Colonic mucosa (tissue), 4 donors: Measurements from ENCODE around the gene UBE2V1. TPM values are rescaled to one million over a fixed set of nuclear protein-coding genes. Genes with fewer than 3 reads are reported as not detected.

Experiments
- DNase-seq: peaks from one replicate; pipeline ENCODE4 v3.0.0-alpha.2; 2020
- H3K27ac ChIP-seq: fragments of 200-600 bp; one replicate; pipeline ENCODE4 v1.8.0; 2021
- H3K27me3 ChIP-seq: fragments of 200-600 bp; one replicate; pipeline ENCODE4 v1.8.0; 2021
- H3K36me3 ChIP-seq: fragments of 200-600 bp; one replicate; pipeline ENCODE4 v1.8.0; 2021
- H3K4me1 ChIP-seq: fragments of 200-600 bp; one replicate; pipeline ENCODE4 v1.8.0; 2021; ENCODE audit warnings: mild to moderate bottlenecking
- H3K4me3 ChIP-seq: fragments of 200-600 bp; one replicate; pipeline ENCODE4 v1.8.0; 2021
- H3K9ac ChIP-seq, 2 donors: one replicate each; pipeline ENCODE4 v1.7.0; 2013; ENCODE audit warnings: control low read depth in 2 of 2, low read depth in 2 of 2, low read length in 2 of 2
- H3K9me3 ChIP-seq: fragments of 200-600 bp; one replicate; pipeline ENCODE4 v1.8.0; 2021
- intact Hi-C: fragments of 100-400 bp; cut with DNase I; formaldehyde crosslinking; loops from one replicate; pipeline ENCODE4 v1.14.1; 2022
- total RNA-seq, 2 donors: library from RNA; stranded (reverse); fragmentation: NEBNext Ultra II Directional in 1 of 2; extraction: Animal tissue kit (Norgen Biotek cat#: 25700) in 1 of 2; gene quantifications; one replicate each; pipeline ENCODE4 v1.2.1, GENCODE V29; 2021
- TF ChIP-seq, protein P1 (sequence below): fragments of 200-600 bp; IDR thresholded peaks from one replicate; pipeline ENCODE4 v1.8.0; 2022; ENCODE audit warnings: antibody characterized with exemption, mild to moderate bottlenecking
- donor health status: healthy.
- donor health status: DM: no; HTN: no; CAD: no.
- donor health status: DM: no; HTN: no; CAD: no.

Gene UBE2V1
- total RNA-seq, 2 donors from 2014 or later = 77.1 to 83.5 TPM

DNA sequence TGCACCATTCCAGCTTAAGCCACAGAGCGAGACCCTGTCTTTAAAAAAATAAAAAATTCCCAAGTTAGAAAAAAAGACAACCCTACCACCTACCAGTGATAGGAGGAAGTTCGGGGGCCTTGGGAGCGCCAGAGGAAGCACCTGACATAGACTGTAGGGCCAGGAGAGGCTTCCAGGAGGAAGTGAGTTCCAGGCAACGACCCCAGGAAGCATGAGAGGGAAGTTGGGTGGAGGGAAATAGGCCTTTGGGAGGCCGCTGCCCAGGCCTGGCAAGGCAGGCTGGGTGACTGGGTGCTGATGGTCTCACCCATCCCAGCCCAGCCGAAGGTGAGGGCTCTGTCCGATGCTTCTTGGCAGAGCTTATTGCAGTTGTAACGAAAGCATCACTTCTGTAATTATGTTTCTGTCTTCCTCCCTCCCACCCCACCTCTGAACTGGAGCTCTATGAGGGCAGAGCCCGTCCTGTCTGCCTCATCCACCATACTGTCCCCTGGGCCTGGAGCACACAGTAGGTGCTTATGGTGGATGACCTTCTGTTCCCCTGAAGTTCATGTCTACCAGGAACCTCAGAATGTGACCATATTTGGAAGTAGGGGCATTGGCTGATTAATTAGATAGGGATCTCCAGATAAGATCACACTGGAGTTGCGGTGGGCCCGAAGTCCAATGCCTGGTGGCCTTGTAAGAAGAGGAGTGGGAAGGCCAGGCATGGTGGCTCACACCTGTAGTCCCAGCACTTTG is 54.1 kb downstream of the UBE2V1 start:
- Histone ChIP-seq H3K36me3 (no peaks in the 10 kb centered on the region), H3K27me3 (no peaks in the 10 kb centered on the region), H3K4me1 (no peaks in the 10 kb centered on the region), H3K9me3 (no peaks in the 10 kb centered on the region), H3K9ac (no peak overlapping the region), H3K4me3 (no peak overlapping the region), H3K27ac (no peak overlapping the region)
- DNase-seq = no peak
- TF ChIP-seq, protein P1, sequence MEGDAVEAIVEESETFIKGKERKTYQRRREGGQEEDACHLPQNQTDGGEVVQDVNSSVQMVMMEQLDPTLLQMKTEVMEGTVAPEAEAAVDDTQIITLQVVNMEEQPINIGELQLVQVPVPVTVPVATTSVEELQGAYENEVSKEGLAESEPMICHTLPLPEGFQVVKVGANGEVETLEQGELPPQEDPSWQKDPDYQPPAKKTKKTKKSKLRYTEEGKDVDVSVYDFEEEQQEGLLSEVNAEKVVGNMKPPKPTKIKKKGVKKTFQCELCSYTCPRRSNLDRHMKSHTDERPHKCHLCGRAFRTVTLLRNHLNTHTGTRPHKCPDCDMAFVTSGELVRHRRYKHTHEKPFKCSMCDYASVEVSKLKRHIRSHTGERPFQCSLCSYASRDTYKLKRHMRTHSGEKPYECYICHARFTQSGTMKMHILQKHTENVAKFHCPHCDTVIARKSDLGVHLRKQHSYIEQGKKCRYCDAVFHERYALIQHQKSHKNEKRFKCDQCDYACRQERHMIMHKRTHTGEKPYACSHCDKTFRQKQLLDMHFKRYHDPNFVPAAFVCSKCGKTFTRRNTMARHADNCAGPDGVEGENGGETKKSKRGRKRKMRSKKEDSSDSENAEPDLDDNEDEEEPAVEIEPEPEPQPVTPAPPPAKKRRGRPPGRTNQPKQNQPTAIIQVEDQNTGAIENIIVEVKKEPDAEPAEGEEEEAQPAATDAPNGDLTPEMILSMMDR = no peak
- intact Hi-C loops = no loop called here

DNA sequence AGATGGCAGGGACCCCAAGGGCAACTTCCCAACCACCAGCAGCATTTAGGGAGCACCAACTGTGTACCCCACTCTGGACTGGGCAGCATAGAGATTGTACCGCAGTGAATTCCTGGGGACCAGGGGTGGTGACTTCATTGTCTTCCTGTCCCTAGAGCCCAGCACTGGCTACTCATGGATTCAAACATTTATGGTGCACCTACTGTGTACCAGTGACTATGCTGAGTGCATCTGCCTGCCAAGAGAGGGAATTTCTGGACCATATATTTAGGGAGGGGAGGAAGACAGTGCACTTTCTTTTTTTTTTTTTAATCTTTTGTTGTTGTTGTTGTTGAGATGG is 55.3 kb downstream of the UBE2V1 start:
- no peaks in the 10 kb centered on the region for H3K36me3 ChIP-seq
- TF ChIP-seq, protein P1 = no peak
- DNase-seq = no peak

DNA sequence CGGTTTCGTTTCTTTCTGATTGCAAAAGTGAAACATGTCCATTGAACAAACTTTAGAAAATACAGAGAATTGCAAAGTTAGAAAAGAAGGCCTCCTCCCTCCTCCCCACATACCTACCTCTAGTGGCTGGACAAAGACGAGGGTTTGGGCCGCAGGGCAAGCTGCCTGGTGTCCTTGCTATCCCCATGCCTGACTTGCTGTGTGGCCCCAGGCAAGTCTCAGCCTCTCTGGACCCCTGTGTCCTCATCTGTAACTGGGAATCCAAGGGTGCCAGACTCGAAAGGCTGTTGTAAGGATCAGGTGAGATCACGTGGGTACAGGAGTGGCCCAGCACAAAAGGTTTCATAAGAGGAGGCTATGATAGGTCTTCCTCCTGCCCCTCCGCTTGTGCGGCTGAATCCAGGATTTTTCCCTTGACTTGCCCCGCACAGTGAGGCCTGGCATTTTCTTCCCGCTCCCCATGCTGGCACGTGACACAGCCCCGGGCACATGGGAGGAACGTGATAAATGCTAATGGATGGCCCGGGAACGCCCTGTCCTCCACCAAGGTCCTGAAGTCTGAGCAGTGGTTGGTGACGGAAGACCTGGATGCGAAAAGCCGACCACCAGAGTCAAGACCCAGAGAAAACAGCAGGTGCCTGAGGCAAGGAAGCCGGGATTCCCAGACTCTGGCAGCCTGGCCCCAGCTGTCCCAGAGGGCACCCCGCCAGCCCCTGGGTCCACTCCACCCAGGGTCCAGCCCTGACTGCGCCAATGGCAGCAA is 55.8 kb downstream of the UBE2V1 start:
- Histone ChIP-seq H3K9ac (no peak overlapping the region), H3K27me3 (no peaks in the 10 kb centered on the region), H3K4me3 (no peak overlapping the region), H3K36me3 (no peaks in the 10 kb centered on the region), H3K27ac (no peak overlapping the region), H3K4me1 (no peaks in the 10 kb centered on the region), H3K9me3 (no peaks in the 10 kb centered on the region)
- DNase-seq = no peak
- TF ChIP-seq, protein P1 = no peak
- intact Hi-C loops = no loop called here

More for the DNA sequence above, 55.3 kb downstream of the UBE2V1 start:
- no peaks in the 10 kb centered on the region for H3K4me1 ChIP-seq
- no peaks in the 10 kb centered on the region for H3K27me3 ChIP-seq
- no peak overlapping the region for H3K9ac ChIP-seq
- intact Hi-C loops = no loop called here
- no peaks in the 10 kb centered on the region for H3K9me3 ChIP-seq
- H3K4me3 ChIP-seq = no peak overlapping the region
- H3K27ac ChIP-seq = no peak overlapping the region

DNA sequence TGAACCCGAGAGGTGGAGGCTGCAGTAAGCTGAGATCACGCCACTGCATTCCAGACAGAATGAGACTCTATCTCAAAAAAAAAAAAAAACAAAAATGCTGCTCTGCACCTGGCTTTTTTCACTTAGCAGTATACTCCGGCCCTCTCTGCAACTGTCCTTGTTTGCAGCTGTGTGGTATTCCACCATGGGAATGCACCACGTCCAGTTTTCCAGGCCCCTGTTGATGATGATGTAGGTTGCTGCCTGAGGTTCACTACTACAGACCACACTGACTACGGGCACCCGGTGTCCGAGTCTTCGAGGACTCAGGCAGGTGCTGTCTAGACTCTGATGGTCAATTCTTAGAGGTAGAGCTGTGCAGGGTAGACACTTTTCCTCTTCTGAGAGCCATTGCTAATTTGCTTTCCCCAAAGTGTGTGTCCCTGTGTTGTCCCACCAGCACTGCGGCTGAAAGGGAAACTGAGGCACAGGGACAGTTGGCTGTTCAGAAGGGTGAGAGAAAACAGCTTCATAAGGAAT is 56.5 kb downstream of the UBE2V1 start:
- Histone ChIP-seq H3K27ac (no peak overlapping the region), H3K4me1 (no peaks in the 10 kb centered on the region), H3K36me3 (no peaks in the 10 kb centered on the region), H3K9ac (no peak overlapping the region), H3K9me3 (no peaks in the 10 kb centered on the region), H3K4me3 (no peak overlapping the region), H3K27me3 (no peaks in the 10 kb centered on the region)
- TF ChIP-seq, protein P1 = no peak
- intact Hi-C loops = no loop called here
- DNase-seq = no peak

DNA sequence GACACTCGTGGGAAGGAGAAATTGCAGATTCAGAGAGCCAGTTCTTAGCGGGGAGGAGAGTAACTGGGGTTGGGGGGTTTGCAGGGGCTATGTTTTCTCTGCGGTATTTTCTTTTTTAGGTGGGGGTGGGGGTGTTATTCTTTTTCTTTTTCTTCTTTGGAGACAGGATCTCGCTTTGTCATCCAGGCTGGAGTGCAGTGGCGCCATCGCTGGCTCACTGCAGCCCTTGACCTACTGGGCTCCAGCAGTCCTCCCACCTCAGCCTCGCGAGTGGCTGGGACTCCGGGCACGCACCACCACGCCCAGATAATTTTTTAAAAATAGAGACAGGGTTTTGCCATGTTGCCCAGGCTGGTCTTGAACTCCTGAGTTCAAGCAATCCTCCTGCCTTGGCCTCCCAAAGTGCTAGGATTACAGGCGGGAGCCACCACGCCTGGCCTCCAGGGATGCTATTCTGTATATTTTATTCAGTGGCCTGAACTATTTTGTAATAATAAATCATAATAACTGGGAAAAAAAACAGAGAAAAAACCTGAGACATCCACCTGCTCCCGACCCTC is 57.3 kb downstream of the UBE2V1 start:
- Histone ChIP-seq H3K27ac (no peak overlapping the region), H3K27me3 (no peaks in the 10 kb centered on the region), H3K36me3 (no peaks in the 10 kb centered on the region), H3K4me3 (no peak overlapping the region), H3K9me3 (no peaks in the 10 kb centered on the region), H3K4me1 (no peaks in the 10 kb centered on the region), H3K9ac (no peak overlapping the region)
- intact Hi-C loops = no loop called here
- DNase-seq = no peak
- TF ChIP-seq, protein P1 = no peak
